C1 segment of cervical spinal cord (tissue), 14 donors: ENCODE measurements around the gene TEX22.

ENCODE experiments used
- DNase-seq, 14 donors: peaks; one replicate each; lab custom pipeline; 2025; lab: John Stamatoyannopoulos, UW

TEX22 gene

GRCh38 chr14:105455086-105455640 is 56.8 kb downstream of the TEX22 start:
- DNase-seq: no peak

DNA sequence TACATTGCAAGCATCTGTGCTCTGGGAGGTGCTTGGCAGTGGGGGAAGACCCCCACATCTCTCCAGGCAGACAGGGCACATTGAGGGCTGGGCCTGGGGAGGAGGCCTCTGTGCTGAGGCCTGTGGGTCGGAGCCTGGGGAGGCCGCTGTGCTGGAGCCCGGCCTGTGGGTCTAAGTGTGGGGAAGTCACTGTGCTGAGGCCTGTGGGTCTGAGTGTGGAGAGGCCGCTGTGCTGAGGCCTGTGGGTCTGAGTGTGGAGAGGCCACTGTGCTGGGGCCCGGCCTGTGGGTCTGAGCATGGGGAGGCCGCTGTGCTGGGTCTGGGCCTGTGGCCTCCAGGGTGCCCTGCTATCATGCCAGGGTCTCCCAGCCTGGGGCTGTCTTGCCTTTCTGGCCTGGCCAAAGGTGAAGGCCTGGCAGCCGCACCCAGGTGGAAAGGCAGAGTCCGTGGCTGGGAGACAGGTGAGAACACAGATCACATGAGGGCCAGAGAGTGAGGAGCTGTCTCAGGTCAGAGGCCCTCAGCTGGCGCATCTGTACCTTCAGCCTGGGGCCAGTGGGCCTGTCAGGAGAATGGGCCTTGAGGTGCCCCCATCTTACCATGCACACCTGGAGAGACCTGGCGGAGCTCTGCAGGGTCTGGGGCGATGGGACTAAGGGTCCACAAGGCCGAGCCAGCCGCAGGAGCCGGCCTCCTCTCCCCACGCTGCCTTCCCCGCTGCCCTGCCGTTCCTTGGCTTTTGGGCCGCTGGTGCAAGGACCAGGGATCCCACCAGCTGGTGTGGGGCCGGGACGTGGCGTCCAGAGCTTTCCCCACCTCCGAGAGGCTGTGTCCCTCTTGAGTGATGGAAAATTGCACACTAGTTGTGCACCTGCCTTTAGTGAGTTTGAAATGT is 57.7 kb downstream of the TEX22 start:
- no peak for DNase-seq

DNA sequence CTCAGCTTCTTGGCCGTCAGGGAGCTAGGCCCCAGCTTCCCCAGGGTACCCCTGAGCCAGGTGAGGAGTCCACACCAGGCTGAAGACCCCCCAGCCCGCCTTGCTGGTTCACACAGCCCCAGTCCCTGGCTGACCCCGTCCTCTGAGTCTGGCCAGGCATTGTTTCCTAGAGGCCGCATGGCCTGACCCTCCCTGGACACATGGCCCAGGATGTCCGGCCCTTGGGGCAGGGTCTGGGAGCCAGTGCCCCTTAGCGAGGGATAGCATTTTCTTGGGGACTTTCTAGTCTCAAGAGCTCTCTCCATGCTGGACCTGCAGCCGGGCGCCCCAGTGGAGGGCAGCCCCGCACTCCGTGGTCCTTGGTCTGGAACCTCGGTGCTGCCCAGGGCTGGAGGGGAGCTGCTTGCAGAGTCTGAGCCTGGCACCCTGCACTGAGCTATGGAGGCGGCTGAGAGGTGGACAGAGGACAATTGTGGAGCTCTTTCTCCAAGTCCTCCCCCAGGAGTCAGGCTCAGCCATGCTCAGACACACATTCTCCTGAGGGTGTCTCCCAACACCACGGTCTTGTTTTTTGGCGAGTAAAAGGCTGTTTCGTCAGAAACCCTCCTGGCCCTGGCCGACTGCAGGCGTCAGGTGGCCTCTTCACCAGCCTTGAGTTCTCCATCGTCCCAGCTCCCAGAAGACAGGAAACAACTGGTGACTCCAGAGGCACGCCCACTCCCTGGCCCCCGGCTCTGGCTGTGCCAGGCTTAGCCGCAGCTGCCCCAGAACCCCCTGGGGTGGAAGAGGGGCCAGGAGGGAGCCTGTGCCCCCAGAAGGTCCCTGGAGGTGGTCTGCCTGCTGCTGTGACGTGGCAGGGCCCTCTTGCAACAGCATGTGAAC is 58.6 kb downstream of the TEX22 start:
- DNase-seq: no peak

- no peak for DNase-seq
Observed at GRCh38 chr14:105458010-105458409, 59.7 kb downstream of the TEX22 start.

DNA sequence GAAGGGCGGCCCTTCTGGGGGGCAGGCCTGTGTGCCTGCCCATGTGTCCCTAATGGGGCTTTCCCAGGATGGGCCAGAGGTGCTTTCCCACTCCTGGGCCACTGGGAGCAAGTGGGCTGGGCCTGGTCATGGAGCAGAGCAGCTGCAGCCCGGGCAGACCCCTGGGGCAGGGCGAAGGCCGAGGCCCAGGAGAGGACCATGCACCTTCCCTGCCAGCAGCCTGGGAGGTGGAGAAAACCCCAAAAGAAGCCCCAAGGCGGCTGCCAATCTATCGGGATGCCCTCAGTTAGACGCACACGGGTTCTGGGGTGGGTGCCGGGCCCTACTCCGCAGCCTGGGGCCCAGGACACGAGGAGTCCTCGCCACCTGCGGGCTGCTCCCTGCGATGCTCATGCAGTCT is 60.2 kb downstream of the TEX22 start:
- DNase-seq: no peak

- no peak for DNase-seq
Observed at GRCh38 chr14:105460116-105460515, 61.8 kb downstream of the TEX22 start.

DNA sequence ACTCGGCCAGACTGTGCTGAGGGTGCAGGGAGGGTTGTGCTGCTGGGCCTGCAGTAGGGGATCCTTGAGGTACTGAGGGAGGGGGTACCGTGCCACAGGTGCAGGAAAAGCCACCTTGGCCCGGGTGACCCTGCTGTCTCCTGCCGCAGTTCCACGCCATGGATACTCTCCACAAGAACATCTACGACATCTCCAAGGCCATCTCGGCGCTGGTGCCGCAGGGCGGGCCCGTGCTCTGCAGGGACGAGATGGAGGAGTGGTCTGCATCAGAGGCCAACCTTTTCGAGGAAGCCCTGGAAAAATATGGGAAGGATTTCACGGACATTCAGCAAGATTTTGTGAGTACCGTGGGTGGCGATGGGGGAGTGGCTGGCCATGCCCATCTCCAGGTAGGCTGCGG is 62.3 kb downstream of the TEX22 start:
- DNase-seq: no peak

- DNase-seq: no peak
Observed at GRCh38 chr14:105461903-105462302, 63.6 kb downstream of the TEX22 start.
